Activated CD8-positive, alpha-beta T cell treated with anti-CD3 and anti-CD28 coated beads for 36 hours (primary cell): Measurements from ENCODE around the gene STAMBPL1. TPM values are rescaled to one million over a fixed set of nuclear protein-coding genes. Genes with fewer than 3 reads are reported as not detected.

ENCODE experiments used
- ATAC-seq: fragments of 200-7000 bp; cut with Tn5 transposase; one replicate; pipeline ENCODE4 v1.10.0; 2021; ENCODE audit warnings: mild to moderate bottlenecking, moderate library complexity
- CTCF ChIA-PET: fragments of 350-600 bp; sonication (Branson Sonifier 250); formaldehyde crosslinking; loops from one replicate; lab custom pipeline; 2021; ENCODE audit warnings: antibody characterized with exemption; lab: Charles Lee
- POLR2A ChIA-PET: fragments of 350-600 bp; sonication (Branson Sonifier 250); formaldehyde crosslinking; loops from one replicate; lab custom pipeline; 2021; ENCODE audit warnings: antibody characterized with exemption; lab: Charles Lee
- DNase-seq: peaks from one replicate; pipeline ENCODE4 v3.0.0-alpha.2; 2020
- H3K27ac Mint-ChIP-seq: one replicate; pipeline ENCODE4 v1.8.0; 2021; ENCODE audit warnings: mild to moderate bottlenecking, mixed read lengths
- H3K27me3 Mint-ChIP-seq: one replicate; pipeline ENCODE4 v1.8.0; 2021; ENCODE audit warnings: mixed read lengths
- H3K36me3 Mint-ChIP-seq: one replicate; pipeline ENCODE4 v1.8.0; 2021; ENCODE audit warnings: low read depth, mixed read lengths
- H3K4me1 Mint-ChIP-seq: one replicate; pipeline ENCODE4 v1.8.0; 2021; ENCODE audit warnings: low read depth, mixed read lengths
- H3K4me3 Mint-ChIP-seq: one replicate; pipeline ENCODE4 v1.8.0; 2021; ENCODE audit warnings: mild to moderate bottlenecking, moderate library complexity, mixed read lengths
- H3K9me3 Mint-ChIP-seq: one replicate; pipeline ENCODE4 v1.8.0; 2021; ENCODE audit warnings: mixed read lengths
- CTCF ChIP-seq: fragments of 200-600 bp; IDR thresholded peaks from one replicate; pipeline ENCODE4 v1.8.0; 2022; ENCODE audit warnings: antibody characterized with exemption, mild to moderate bottlenecking
- intact Hi-C: fragments of 100-400 bp; cut with micrococcal nuclease; formaldehyde crosslinking; loops from one replicate; pipeline ENCODE4 v1.10.0; 2022
- total RNA-seq, 2 experiments: library from RNA; stranded (reverse); gene quantifications; one replicate each; pipeline ENCODE4 v1.2.3, GENCODE V29; 2021

Gene STAMBPL1
- total RNA-seq, 2 experiments from 2014 or later = 71.1 to 76.5 TPM

GRCh38 chr10:88962336-88962735, 82.3 kb downstream of the STAMBPL1 start:
- Mint-ChIP-seq H3K27me3 (no peaks in the 10 kb centered on the region), H3K9me3 (no peaks in the 10 kb centered on the region), H3K4me3 (no peak overlapping the region), H3K27ac (no peak overlapping the region), H3K36me3 (no peaks in the 10 kb centered on the region), H3K4me1 (peaks cover 24% of the 10 kb centered on the region)
- CTCF ChIA-PET = interaction anchor here (0.7 to 1.8 kb wide), 6 partner anchors 14 to 129 kb away, joined by 3 to 6 read pairs (median 4); no protein-coding TSS in a partner anchor
- intact Hi-C loops = no loop called here
- ATAC-seq (peak; percentile 34), DNase-seq (no peak)
- TF ChIP-seq CTCF = no peak
- POLR2A ChIA-PET = no interaction called here

GRCh38 chr10:88963318-88963717, 83.3 kb downstream of the STAMBPL1 start:
- Mint-ChIP-seq H3K27ac (no peak overlapping the region), H3K27me3 (no peaks in the 10 kb centered on the region), H3K4me1 (peaks cover 24% of the 10 kb centered on the region), H3K4me3 (no peak overlapping the region), H3K36me3 (no peaks in the 10 kb centered on the region), H3K9me3 (no peaks in the 10 kb centered on the region)
- CTCF ChIA-PET = interaction anchor here (0.7 to 1.8 kb wide), 4 partner anchors 11 to 67 kb away, joined by 3 to 6 read pairs (median 4); partner anchors contain the start of gene FAS
- intact Hi-C loops = no loop called here
- ATAC-seq (no peak), DNase-seq (no peak)
- POLR2A ChIA-PET = interaction anchor here (0.6 to 1.2 kb wide), 2 partner anchors 82 to 535 kb away, joined by 3 read pairs; no protein-coding TSS in a partner anchor
- no peak for TF ChIP-seq CTCF

GRCh38 chr10:88964360-88964759, 84.3 kb downstream of the STAMBPL1 start:
- ChIA-PET CTCF (interaction anchor here (1.4 to 1.8 kb wide), 2 partner anchors 30 to 253 kb away, joined by 4 to 6 read pairs; no protein-coding TSS in a partner anchor), POLR2A (interaction anchor here (1.3 kb wide), 1 partner anchor 27 kb away, joined by 6 read pairs; no protein-coding TSS in a partner anchor)
- DNase-seq (no peak), ATAC-seq (no peak)
- H3K9me3 Mint-ChIP-seq = no peaks in the 10 kb centered on the region
- peaks cover 24% of the 10 kb centered on the region for H3K4me1 Mint-ChIP-seq
- TF ChIP-seq CTCF = no peak
- H3K27ac Mint-ChIP-seq = no peak overlapping the region
- intact Hi-C loops = no loop called here
- no peaks in the 10 kb centered on the region for H3K27me3 Mint-ChIP-seq
- H3K4me3 Mint-ChIP-seq = no peak overlapping the region
- no peaks in the 10 kb centered on the region for H3K36me3 Mint-ChIP-seq

GRCh38 chr10:88964869-88965415, 84.9 kb downstream of the STAMBPL1 start:
- intact Hi-C loops = no loop called here
- ChIA-PET POLR2A (interaction anchor here (1.3 kb wide), 1 partner anchor 27 kb away, joined by 6 read pairs; no protein-coding TSS in a partner anchor), CTCF (interaction anchor here (1.4 to 1.8 kb wide), 2 partner anchors 30 to 253 kb away, joined by 4 to 6 read pairs; no protein-coding TSS in a partner anchor)
- no peak for DNase-seq
- ATAC-seq = no peak
- no peaks in the 10 kb centered on the region for H3K9me3 Mint-ChIP-seq
- no peaks in the 10 kb centered on the region for H3K27me3 Mint-ChIP-seq
- H3K27ac Mint-ChIP-seq = no peak overlapping the region
- H3K4me3 Mint-ChIP-seq = no peak overlapping the region
- H3K36me3 Mint-ChIP-seq = no peaks in the 10 kb centered on the region
- no peak for TF ChIP-seq CTCF
- peaks cover 24% of the 10 kb centered on the region for H3K4me1 Mint-ChIP-seq

- DNase-seq = no peak
- TF ChIP-seq CTCF = no peak
- H3K27me3 Mint-ChIP-seq = no peaks in the 10 kb centered on the region
- intact Hi-C loops = no loop called here
- peaks cover 12% of the 10 kb centered on the region for H3K4me1 Mint-ChIP-seq
- ChIA-PET POLR2A (interaction anchor here (1.4 kb wide), 1 partner anchor 25 kb away, joined by 4 read pairs; no protein-coding TSS in a partner anchor), CTCF (interaction anchor here (1.0 kb wide), 1 partner anchor 34 kb away, joined by 3 read pairs; no protein-coding TSS in a partner anchor)
- no peak overlapping the region for H3K4me3 Mint-ChIP-seq
- H3K36me3 Mint-ChIP-seq = no peaks in the 10 kb centered on the region
- ATAC-seq = no peak
- H3K9me3 Mint-ChIP-seq = no peaks in the 10 kb centered on the region
- no peak overlapping the region for H3K27ac Mint-ChIP-seq
Observed at GRCh38 chr10:88966797-88967196, 86.8 kb downstream of the STAMBPL1 start.
